ENCODE results near the gene GUCA1A. TPM values are rescaled to one million over a fixed set of nuclear protein-coding genes. Genes with fewer than 3 reads are reported as not detected.

Gene GUCA1A
- total RNA-seq, 1 experiment from 2014 or later: not detected

GRCh38 chr6:42138630-42139619, 34.2 kb upstream of the GUCA1A start:
- Histone ChIP-seq H3K4me2 (ENCODE audit: low read length) (peak overlapping the region; percentile 100), H3K9ac (ENCODE audit: low read length) (peak overlapping the region; percentile 93), H3K36me3 (ENCODE audit: control insufficient read depth in 1 of 2, insufficient read depth in 2 of 2, low read length in 2 of 2) (peaks cover 0 to 6% of the 10 kb centered on the region in 2 experiments; a peak in 1 of 4 replicates), H3K9me3 (ENCODE audit: control insufficient read depth in 1 of 2, insufficient read depth in 1 of 2, low read depth in 1 of 2, low read length in 2 of 2) (no peaks in the 10 kb centered on the region), H3K27ac (ENCODE audit: low read depth, low read length) (peak overlapping the region; percentile 89), H3K79me2 (ENCODE audit: insufficient read depth, low read length) (peaks cover 65% of the 10 kb centered on the region), H3K27me3 (ENCODE audit: insufficient read depth, low read length) (no peaks in the 10 kb centered on the region), H4K20me1 (ENCODE audit: insufficient read depth) (no peaks in the 10 kb centered on the region), H2AFZ (ENCODE audit: low read depth, low read length, poor library complexity, severe bottlenecking) (no peak overlapping the region), H3K9me2 (ENCODE audit: insufficient read depth) (no peaks in the 10 kb centered on the region), H3K4me3 (replicated peaks in 1 of 2; ENCODE audit: low read depth in 1 of 2, low read length in 2 of 2) (0 out of 4 replicates have a peak overlapping the region, but pooled peaks of 1 of the 2 experiments have one; percentile 4), H3K4me1 (ENCODE audit: control insufficient read depth in 1 of 2, insufficient read depth in 2 of 2, low read length in 2 of 2) (peaks cover 69 to 88% of the 10 kb centered on the region in 2 experiments)
- ChIA-PET RAD21 (ENCODE audit: low non-redundant PET in 1 of 2, low total read pairs in 2 of 2, uncharacterized antibody in 2 of 2, unreplicated experiment in 2 of 2) (interaction anchor here in 1 of 2 experiments (0.6 kb wide), 1 partner anchor 51 kb away, joined by 3 read pairs; no protein-coding TSS in a partner anchor), POLR2A (interaction anchor here (1.5 kb wide), 1 partner anchor 38 kb away, joined by 3 read pairs; no protein-coding TSS in a partner anchor), CTCF (no interaction called here)
- intact Hi-C loops (cut with micrococcal nuclease): no loop called here
- DNase-seq (ENCODE audit: low read depth, low spot score) (no peak), ATAC-seq (no peak)
- TF ChIP-seq ATF3 (IDR thresholded peaks at IDR 0.05) (no peak), RAD21 (IDR thresholded peaks at IDR 0.05; ENCODE audit: low read depth) (no peak), CTCF (IDR thresholded peaks at IDR 0.05 in 2 of 3, conservative IDR thresholded peaks at IDR 0.05 in 1 of 3; ENCODE audit: borderline replicate concordance in 1 of 3, insufficient read depth in 1 of 3, low read depth in 2 of 3, low read length in 2 of 3) (no peak), CBX3 (IDR thresholded peaks at IDR 0.05; ENCODE audit: low read depth) (no peak), ZNF274 (IDR thresholded peaks at IDR 0.05; ENCODE audit: low read depth, low read length) (no peak), POLR2AphosphoS5 (IDR thresholded peaks at IDR 0.05; ENCODE audit: low read depth, low read length) (no peak), EZH2phosphoT487 (IDR thresholded peaks at IDR 0.05; ENCODE audit: borderline replicate concordance) (no peak)
- BruUV-seq (replicated peaks): no TSS peak
